Measurements from ENCODE around the gene C2orf15. TPM values are rescaled to one million over a fixed set of nuclear protein-coding genes. Genes with fewer than 3 reads are reported as not detected.
"Not testable (repeated sequence)": the region's sequence is repeated elsewhere in the genome, so short reads cannot be mapped to it uniquely, and the experiment has no call there.

C2orf15 gene, protein sequence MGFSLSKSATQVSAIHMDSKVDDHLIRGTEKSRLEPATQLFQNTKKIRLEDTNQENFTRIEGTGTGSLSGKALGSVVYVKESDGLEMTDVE
- polyA plus RNA-seq (2013, experiment 1 of 2; ENCODE audit: insufficient read length), result not detected
- not detected for polyA plus RNA-seq (2013, experiment 2 of 2; ENCODE audit: insufficient read length)

DNA sequence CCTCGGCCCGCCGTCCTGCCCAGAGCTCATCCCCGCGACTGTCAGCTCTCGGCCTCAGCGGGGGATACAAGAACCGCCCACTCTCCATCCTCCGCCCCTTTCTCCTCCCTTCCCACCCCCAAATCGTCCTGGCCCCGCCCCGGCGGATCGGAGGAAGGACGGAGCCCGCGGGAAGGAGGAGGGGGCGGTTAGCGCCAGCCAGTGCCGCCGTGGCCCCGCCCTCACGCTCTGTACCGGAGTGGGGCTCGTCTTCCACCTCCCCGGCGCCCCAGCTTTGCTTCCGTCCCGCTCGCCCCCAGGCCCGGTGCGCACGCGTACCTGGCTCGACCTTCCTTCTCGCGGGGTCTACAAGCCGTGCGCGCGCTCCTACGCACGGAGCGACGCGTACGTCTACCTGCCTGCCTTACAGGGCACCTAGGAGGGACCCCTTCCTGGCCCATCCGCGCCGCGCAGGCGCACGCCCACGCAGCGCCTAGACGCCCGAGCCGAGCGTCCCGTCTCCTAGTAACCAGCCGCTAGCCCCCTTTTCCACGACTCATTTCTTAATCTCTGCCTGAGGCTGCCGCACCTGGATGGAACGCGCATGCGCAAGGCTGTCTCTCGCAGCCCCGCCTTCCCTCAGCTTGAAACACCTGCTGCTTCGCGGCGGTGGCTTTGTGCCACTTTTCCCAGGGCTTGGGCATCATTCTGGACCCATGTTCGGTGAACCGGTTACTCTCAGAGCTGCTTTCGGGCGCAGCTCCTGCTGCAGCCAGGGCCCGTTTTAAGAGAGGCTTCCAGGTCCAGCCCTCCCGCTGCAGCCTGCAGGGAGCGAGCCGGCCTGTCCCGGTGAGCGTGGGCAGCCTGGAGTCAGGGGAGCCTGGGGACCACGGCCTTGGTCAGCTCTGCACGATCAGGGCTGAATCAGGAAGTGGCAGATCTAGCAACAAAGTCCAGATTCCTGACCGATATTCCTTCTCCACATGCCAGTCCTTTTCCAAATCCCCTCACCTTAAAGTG is at the start of gene C2orf15:
C2orf15 (plus strand) TSS at position 598 of the 999 bp plus-strand sequence. CDS start 8,852 bp downstream, outside the sequence.
- peak; percentile 82 for DNase-seq

DNA sequence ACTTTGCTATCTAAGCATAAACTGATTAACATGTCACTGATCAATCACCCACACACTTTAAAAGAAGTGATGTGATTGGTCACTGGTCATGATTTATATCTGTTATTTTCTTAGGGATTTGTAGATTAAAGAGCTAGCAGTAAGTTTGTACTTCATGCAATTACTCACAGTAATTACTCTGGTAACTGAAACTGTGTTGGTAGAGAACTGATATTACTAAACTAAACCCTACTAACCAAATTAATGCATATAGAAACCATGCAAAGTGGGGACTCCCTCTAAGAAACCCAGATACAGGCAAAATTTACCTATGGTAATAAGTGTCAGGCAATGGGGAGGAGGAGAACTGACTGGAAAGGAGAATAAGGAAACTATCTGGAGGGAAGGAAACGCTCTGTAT is 44.8 kb upstream of the C2orf15 start:
- DNase-seq, result no peak

DNA sequence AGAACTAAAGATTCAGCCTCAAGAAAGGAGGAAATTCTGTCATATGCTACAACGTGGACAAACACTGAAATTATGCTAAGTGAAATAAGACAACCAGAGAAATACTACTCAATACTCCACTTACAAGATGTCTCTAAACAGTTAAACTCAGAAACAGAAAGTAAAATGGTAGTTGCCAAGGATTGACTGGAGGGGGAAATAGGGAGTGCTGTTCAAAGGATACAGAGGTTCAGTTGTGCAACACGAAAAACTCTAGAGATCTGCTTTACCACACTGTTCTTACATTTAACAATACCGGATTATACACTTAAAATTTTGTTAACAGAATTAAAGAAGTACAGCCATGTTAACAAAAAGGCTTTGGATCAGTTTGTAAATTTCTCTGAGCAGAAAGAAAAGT is 39.8 kb upstream of the C2orf15 start:
- peak; percentile 1 for DNase-seq

DNA sequence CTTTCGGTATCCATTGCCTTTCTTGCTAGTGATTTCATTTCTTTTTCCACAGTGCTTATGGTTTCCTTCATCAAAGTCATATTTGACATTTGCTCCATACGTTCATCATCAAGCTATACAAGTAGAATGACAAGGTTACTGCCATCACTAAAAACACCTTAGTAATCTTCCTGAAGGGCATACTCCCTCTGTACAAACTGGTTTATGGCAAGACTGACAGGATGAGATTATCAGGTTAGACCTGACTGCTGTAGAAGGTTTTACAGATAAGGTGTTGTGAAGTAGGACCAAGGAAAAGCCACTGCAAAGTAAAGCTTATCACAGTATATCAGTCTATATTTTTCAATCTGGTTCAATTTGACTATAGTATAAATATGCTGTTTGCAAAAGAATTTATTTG is 37.5 kb upstream of the C2orf15 start:
- DNase-seq, result no peak

DNA sequence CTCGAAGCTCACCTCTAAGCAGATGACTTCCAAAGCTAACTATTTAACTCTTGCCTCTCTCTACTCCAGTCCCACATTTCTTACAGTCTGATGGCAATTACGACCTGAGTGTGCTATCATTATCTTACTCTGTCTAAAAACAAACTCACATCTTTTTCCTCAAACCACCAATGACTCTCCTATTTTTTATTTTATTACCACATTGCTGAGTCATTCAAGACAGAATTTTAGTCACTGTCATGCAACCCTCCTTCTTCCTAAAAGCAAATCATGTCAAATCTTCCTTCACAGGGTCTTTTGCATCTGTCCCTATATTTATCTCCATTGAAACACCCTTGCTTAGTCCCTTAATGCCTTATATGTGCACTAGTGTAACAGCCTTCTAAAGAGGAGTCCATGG is 34.6 kb upstream of the C2orf15 start:
- peak; percentile 1 for DNase-seq

DNA sequence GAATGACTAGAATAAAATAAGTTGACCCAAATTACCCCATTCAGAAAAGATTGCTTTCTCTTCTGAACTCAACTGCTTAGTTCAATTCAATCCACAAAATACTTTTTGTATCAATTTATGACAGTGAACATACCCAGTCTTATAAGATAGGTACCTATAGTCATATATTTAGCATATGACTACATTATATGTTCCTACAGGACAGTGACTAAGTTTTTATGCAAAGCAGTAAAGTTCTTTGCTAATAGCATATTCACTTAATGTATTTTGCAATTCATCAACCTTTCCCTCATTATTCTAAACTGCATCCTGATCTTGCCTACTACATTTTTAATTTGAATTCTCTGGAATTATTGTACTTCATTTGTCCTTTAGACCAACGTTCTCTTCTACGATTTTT is 30.3 kb upstream of the C2orf15 start:
- DNase-seq, result no peak

DNA sequence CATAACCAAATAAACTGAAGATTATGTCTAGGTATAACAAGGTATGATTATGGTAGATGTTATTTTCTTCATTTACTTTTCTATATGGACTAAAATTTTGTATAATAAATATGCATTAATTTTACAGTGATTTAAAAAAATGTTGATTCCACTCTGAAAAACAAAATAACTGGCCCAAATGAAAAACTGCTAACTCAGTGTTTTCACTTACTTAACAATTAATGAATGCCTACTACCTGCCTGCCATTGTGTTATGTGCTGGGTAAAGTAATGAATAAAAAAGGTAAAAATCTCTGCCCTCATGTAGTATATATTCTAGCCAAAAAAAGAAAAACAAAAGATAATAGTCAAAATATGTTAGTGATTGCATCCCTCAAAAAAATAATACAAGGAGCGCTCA is 29.6 kb upstream of the C2orf15 start:
- DNase-seq, result no peak

DNA sequence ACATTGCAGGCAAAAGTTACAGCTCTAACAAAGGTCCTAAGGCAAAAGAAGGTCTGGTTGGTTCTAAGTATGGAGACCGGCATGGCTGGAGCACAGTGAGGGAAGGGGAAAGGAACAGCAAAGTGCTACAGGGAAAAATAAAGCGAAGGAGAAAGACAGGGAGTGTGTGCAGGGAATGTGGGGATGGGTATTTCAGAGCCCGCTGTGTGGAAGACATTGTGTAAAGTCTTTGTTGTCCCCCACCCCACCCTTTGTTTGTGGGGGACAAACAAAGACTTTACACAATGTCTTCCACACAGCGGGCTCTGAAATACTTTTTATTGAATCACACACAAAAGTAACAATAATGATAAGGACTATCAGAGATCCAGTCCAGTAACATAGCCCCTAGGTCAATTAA is 28.9 kb upstream of the C2orf15 start:
- DNase-seq, result no peak

DNA sequence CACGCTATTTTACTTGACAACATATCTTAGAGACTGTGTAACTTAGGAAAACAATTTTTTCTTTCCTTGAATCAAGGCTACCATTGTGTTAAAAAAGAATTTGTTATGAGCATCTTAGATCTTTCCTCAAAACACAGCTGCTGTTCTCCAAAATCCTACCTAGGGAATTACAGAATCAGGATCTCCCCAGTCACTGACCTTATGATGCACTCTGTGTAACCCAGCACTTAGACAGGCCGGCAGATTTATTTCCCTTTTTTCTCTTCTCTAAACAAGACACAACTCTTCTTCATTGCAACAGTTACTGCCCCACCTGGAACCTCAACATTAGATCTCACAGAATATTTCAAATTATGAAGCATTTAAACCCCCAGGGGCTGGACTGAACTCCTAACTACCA is 13.5 kb upstream of the C2orf15 start:
- no peak for DNase-seq

DNA sequence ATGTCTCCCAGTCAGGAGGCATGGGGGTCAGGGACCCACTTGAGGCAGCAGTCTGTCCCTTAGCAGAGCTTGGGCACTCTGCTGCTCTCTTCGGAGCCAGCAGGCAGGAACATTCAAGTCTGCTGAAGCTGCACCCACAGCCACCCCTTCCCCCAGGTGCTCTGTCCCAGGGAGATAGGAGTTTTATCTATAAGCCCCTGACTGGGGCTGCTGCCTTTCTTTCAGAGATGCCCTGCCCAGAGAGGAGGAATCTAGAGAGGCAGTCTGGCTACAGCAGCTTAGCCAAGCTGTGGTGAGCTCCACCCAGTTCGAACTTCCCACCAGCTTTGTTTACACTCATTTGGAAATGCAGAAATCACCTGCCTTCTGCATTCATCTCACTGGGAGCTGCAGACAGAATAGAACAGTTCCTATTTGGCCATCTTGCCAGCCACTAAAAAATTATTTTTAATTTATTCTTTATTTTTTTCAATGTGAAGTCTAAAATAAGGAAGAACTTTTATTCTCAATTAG is 6.4 kb upstream of the C2orf15 start:
- DNase-seq, result not testable (repeated sequence)

DNA sequence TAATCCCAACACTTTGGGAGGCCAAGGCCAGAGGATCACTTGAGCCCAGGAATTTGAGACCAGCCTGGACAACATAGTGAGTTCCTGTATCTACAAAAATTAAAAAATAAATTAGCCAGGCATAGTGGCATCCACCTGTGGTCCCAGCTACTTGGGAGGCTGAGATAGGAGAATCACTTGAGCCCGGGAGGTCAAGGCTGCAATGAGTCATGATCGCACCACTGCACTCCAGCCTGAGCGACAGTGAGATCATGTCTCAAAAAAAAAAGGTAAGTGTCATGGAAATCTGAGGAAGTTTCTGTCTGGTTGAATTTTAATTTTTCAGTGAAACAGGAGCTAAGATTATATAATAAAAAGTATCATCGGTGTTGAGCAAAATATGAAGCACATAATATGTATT is 2.5 kb upstream of the C2orf15 start:
- no peak for DNase-seq

DNA sequence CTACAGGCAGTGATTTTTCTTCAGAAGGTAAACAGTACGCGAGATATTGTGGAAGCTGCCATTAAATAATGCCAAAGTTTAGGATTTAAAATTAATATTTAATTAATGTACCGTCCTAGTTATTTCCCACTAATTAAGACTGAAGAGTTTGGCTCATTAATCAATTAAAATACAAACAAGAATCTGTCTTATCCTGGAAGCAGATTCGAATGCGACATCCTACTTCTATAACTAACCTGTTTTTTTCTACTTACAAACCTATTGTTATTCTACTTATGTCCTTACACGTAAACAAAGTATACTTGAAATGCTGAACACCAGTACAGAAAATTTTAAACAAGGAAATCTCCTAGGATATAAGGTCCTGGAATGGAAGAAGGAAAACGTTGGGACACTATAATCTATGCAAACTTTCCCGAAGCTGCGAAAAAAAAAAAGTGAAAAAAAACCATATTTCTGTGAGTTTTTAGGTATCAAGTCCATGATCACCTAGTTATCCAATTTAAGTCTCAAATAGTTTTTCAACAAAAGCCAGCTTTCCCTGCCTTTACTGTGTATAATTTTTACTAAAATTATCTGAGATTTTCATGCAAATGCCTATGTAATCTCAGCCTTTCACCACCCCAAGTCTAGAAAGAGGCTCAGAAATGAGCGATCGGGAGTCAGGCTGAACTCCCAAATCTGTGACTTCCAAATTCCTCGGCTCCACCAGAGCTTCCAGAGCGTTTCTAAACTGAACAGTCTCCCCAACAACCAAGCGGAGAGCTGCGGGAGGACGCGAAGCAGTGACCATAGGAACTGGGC is 1.2 kb upstream of the C2orf15 start:
- DNase-seq, result no peak

DNA sequence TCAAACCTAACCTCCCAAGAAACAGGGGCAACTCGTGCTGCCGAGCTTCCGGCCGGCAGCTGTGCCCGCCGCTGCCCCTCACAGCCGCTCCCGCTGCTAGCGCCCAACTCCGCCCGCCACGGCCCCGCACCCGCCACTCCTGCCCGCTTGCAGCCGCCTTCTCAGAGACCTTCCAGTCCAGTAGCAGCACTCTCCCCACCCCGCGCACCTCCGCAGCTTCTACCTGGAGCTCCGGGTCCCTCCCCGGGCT is 722 bp upstream of the C2orf15 start:
- DNase-seq, result peak; percentile 6

DNA sequence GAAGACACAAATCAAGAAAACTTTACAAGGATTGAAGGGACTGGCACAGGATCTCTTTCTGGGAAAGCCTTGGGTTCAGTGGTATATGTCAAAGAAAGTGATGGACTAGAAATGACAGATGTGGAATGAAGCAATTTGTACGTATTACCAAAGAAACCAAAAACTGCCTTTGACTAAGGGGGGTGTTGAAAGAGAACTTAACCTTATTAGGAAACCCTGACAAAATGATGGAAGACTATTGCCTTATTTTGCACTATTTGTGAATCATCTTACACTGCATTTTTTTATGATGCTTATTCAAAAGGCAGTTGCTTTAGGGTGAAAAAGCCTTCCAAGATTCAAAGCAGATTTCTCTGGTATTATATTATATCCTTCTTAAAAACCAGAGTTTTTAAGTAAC is 9.2 kb downstream of the C2orf15 start:
- no peak for DNase-seq

DNA sequence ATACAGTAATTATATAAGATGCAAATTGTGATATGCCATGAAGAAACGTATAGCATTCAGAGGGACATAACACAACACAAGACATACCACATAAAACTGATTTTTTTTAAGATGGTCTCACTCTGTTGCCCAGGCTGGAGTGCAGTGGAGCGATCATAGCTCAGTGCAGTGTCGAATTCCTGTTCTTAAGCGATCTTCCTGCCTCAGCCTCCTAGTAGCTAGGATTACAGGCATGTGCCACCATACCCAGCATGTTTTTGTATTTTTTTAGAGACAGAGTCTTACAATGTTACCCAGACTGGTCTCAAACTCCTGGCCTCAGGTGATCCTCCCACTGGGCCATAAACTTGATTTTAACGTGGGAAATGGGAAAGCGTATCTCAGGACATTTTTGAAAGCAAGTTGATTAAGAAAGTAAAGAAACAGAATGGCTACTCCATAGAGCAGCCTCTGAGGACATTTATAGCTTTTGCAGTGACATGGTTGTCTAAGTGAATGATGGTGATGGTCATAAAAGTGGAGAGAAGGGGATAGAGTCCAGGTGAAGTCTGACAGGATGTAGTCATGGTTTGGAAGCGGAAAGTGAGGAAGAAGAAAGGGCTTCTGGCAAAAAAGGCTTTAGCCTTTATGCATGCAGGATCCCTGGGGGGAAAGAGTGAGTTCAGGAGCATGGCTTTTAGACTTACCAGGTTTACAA is 10.8 kb downstream of the C2orf15 start:
- DNase-seq, result no peak

DNA sequence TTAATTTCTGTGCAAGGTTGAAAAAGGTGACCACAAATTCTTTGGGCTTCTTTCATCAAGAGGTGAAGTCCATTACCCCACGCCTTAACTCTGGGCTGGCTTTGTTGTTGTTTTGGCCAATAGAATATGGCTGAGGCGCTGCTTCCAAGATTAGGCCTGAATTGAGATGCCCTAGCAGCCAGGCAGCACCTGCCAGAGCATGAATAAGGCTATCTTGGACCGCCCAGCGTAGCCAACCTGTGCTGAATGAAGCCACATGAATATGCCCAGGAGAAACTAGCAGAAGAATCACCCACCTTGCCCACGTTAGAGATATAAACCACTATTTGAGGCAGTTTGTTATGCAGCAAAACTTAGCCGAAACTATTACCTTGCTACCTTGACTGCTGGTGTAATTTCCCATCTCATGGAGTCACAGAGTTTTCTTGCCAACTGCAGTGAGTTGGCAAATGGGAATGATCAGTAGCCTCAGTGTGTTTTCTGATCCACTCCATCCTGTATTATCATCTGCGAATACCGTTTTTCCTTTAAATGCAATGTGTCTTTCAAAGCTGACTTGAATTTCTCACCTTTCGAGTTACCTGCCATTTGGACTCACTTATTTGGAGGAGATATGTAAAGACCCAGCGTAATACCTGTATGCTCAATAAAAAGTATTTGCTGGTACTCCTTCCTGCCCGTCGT is 12.6 kb downstream of the C2orf15 start:
- no peak for DNase-seq

DNA sequence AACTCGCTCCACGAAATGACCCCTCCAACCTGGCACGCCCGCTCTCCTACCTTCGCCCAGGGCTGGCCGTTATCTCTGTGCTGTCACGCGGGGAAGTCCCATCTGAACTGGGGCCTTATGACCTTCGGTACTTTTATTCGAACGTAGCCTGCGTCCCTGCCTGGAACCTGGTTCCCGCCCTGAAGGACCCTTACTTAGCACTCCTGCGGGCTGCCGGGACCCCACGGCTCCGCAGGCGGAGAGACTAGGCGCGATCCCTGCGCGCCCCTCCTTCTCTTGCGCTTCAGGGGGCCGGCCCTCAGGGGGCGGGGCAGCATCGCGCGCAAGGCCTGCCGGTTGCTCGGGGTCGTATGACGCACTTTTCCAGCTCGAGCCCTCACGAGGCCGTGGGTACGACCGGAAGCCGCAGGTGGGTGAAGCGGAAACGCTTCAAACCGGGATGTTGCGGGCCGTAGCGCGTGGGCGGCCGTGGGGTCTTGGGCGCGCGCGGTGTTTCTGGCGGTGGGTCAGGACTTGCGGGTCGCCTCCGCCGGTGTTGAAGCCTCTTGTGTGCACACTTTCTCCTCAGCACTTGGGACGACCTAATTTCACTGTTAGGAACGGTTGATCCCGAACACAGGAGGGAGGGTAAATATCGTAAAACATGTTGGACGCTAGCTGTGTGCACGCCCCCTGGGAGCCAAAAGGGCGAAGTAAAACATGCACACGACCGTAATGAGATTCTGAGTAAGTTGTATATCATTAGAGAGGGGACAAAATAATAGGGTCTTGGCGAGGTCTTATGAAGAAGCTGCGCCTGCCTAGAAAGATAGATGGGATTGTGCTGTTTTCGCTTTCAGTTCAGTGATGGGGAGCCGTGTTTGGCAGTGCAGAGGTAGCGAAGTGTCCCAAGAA is 13.4 kb downstream of the C2orf15 start, which contains the start of the genes LIPT1 and TSGA10:
LIPT1 (plus strand) TSS at position 325 of the 894 bp plus-strand sequence. CDS start 6,991 bp downstream, outside the sequence.
TSGA10 (minus strand) TSS at position 300 of the 894 bp plus-strand sequence. CDS start 45,503 bp downstream, outside the sequence.
- DNase-seq, result peak; percentile 85

DNA sequence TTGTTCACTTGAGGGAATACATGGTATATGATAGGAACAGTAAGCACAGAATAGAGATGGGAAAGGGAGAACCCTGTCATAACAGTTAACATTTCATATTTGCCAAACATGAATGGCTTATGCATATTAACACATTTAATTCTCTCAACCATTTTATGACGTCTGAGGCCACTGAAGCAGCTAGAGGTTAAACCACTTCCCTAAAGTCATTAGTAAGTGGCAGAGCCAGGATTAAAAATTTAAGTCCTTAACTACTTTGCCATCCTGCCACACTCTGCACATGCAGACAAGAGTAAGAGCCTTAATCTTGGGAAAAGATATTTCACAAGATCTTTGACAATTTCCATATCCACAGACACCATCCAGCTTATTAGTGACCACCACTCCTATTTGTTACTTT is 15.4 kb downstream of the C2orf15 start:
- no peak for DNase-seq

DNA sequence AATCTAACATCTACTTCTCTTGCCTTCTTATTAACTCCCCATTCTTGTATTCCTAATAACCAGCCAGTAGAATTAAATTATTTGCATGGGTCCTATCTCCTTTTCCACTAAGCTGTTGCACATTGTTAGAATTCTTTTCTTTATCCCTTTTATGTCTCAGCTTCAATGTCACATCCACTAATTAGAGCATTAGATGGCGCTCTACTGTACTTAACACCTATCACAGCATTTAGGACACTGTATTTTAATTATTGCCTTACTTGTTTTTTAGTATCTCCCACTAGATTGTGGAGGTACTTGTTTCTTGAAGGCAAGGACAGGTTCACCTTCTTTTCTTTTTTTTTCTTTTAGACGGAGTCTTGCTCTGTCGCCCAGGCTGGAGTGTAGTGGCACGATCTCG is 17.1 kb downstream of the C2orf15 start:
- no peak for DNase-seq

DNA sequence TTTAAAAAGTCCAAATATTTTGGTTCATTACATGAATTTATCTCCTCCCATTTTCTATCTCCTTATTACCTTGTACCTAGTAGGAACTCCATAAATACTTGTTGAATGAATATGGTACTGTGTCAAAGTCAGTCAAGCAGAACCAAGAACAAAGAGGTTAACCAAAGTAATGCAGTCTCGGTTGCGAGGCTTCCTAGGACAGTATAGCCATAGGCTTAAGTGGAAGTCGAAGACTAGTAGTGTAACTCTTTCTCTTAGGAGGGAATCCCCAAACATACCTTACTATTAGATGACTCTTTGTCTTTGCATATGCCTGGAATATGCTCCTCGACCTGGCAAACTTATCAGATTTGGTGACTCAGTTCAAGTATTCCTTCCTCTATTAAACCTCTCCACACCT is 18.1 kb downstream of the C2orf15 start:
- no peak for DNase-seq

DNA sequence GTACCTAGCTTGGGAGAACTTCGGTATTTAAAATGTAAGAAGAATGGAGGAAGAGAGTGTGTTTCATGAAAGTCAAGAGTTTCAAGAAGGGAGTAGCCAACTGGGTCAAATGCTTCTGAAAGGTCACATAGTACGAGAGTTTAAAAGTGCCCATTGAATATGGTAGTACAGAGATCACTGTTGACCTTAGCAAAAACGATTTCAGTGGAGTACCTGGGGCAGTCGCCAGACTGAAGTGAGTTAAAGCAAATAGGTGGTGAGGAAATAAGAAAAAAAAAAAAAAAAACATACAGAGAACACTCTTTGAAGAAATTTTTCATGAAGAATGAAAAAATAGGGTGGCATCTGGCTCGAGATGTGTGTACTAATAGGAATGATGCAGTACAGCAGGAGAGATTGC is 24.7 kb downstream of the C2orf15 start:
- no peak for DNase-seq
